Astrocyte of the spinal cord (primary cell): Measurements from ENCODE around the gene PREX1.

Source experiments
- DNase-seq: peaks from one replicate; pipeline ENCODE4 v3.0.0; 2011; ENCODE audit warnings: low read depth, low spot score
- H3K4me3 ChIP-seq: 2 replicates; pipeline ENCODE4 v1.5.1; 2011; ENCODE audit warnings: low read depth, mild to moderate bottlenecking, low read length, moderate library complexity
- CTCF ChIP-seq: IDR thresholded peaks from 2 replicates; pipeline ENCODE4 v1.5.1; 2012; ENCODE audit warnings: low read depth, mild to moderate bottlenecking, low read length, inconsistent platforms
- in situ Hi-C: cut with HindIII; loops from 2 replicates; pipeline ENCODE4 v1.10.0; 2017; ENCODE audit warnings: low sequenced_read_pairs

Gene PREX1

GRCh38 chr20:48620154-48620506 lies 207.7 kb downstream of the PREX1 start:
- in situ Hi-C loops = no loop called here
- no peak for TF ChIP-seq CTCF
- DNase-seq = no peak
- H3K4me3 ChIP-seq = no peak overlapping the region

GRCh38 chr20:48619126-48620101 lies 208.4 kb downstream of the PREX1 start:
- in situ Hi-C loops = no loop called here
- no peak for TF ChIP-seq CTCF
- no peak overlapping the region for H3K4me3 ChIP-seq
- no peak for DNase-seq

- DNase-seq = no peak
- H3K4me3 ChIP-seq = no peak overlapping the region
- no peak for TF ChIP-seq CTCF
- in situ Hi-C loops = no loop called here
Measured at GRCh38 chr20:48618631-48619030, 209.2 kb downstream of the PREX1 start.

GRCh38 chr20:48618052-48618451 lies 209.7 kb downstream of the PREX1 start:
- TF ChIP-seq CTCF = no peak
- no peak for DNase-seq
- in situ Hi-C loops = no loop called here
- no peak overlapping the region for H3K4me3 ChIP-seq

- no peak for DNase-seq
- no peak for TF ChIP-seq CTCF
- in situ Hi-C loops = no loop called here
- H3K4me3 ChIP-seq = no peak overlapping the region
Measured at GRCh38 chr20:48617481-48617880, 210.3 kb downstream of the PREX1 start.

- in situ Hi-C loops = no loop called here
- TF ChIP-seq CTCF = no peak
- no peak for DNase-seq
- H3K4me3 ChIP-seq = no peak overlapping the region
Measured at GRCh38 chr20:48616481-48616880, 211.3 kb downstream of the PREX1 start.
